22Rv1 (cell line): ENCODE data around the gene LRRC58.

Experiments
- ZFX ChIP-seq: fragments of 450-650 bp; IDR thresholded peaks from 2 replicates; pipeline ENCODE4 v1.6.1; 2017; ENCODE audit warnings: antibody characterized with exemption, borderline replicate concordance
- TF ChIP-seq, protein P1 (sequence below): fragments of 450-650 bp; IDR thresholded peaks from 2 replicates; pipeline ENCODE4 v1.5.1; 2017; ENCODE audit warnings: mild to moderate bottlenecking

DNA sequence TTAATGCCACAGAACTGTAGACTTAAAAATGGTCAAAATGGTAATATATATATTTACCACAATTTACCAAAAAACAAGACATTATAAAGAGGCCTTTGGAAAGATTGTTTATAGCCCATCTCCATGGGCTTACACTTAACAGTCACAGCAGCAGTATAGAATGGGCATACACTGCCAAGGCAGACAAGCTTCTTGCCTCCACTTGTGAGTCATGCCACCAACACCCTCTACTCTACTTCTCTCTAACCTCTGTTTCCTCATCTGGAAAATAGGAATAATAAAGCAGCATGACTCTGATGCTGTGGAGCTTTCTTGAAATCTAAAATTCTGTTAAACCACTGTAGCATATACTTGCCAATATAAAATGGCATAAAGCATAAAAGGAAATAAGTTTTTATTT, 49.8 kb downstream of the LRRC58 start:
- TF ChIP-seq, protein P1, sequence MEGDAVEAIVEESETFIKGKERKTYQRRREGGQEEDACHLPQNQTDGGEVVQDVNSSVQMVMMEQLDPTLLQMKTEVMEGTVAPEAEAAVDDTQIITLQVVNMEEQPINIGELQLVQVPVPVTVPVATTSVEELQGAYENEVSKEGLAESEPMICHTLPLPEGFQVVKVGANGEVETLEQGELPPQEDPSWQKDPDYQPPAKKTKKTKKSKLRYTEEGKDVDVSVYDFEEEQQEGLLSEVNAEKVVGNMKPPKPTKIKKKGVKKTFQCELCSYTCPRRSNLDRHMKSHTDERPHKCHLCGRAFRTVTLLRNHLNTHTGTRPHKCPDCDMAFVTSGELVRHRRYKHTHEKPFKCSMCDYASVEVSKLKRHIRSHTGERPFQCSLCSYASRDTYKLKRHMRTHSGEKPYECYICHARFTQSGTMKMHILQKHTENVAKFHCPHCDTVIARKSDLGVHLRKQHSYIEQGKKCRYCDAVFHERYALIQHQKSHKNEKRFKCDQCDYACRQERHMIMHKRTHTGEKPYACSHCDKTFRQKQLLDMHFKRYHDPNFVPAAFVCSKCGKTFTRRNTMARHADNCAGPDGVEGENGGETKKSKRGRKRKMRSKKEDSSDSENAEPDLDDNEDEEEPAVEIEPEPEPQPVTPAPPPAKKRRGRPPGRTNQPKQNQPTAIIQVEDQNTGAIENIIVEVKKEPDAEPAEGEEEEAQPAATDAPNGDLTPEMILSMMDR: no peak
- no peak for TF ChIP-seq ZFX
